Neuronal stem cell (in vitro differentiated cells): ENCODE results near the gene RAB44.
"Not testable (repeated sequence)": the region's sequence is repeated elsewhere in the genome, so short reads cannot be mapped to it uniquely, and the experiment has no call there.

Experiments
- DNase-seq: peaks from one replicate; pipeline ENCODE4 v3.0.0-alpha.2; 2013; ENCODE audit warnings: low spot score
- H2AFZ ChIP-seq: one replicate; pipeline ENCODE4 v1.6.1; 2013; ENCODE audit warnings: mild to moderate bottlenecking, low read length, inconsistent platforms
- H2AK5ac ChIP-seq: 2 replicates; pipeline ENCODE4 v1.6.1; 2013; ENCODE audit warnings: low read depth, mild to moderate bottlenecking, inconsistent platforms, low read length, moderate library complexity, mixed read lengths
- H2BK120ac ChIP-seq: 2 replicates; pipeline ENCODE4 v1.6.1; 2013; ENCODE audit warnings: low read depth, mild to moderate bottlenecking, inconsistent platforms, low read length, moderate library complexity, mixed read lengths
- H2BK12ac ChIP-seq: one replicate; pipeline ENCODE4 v1.6.1; 2013; ENCODE audit warnings: low read length, inconsistent platforms
- H2BK15ac ChIP-seq: 2 replicates; pipeline ENCODE4 v1.6.1; 2013; ENCODE audit warnings: mild to moderate bottlenecking, low read length, inconsistent platforms, mixed read lengths
- H2BK5ac ChIP-seq: one replicate; pipeline ENCODE4 v1.6.1; 2013; ENCODE audit warnings: inconsistent platforms, mild to moderate bottlenecking, low read length, moderate library complexity
- H3K14ac ChIP-seq: one replicate; pipeline ENCODE4 v1.6.1; 2013; ENCODE audit warnings: low read length, inconsistent platforms
- H3K18ac ChIP-seq: 2 replicates; pipeline ENCODE4 v1.6.1; 2013; ENCODE audit warnings: low read length, inconsistent platforms
- H3K23ac ChIP-seq: 2 replicates; pipeline ENCODE4 v1.6.1; 2013; ENCODE audit warnings: low read depth, mild to moderate bottlenecking, mixed read lengths, low read length, inconsistent platforms; ENCODE audit not compliant: poor library complexity
- H3K27ac ChIP-seq: replicated peaks from 3 replicates; pipeline ENCODE4 v1.5.1; 2013; ENCODE audit warnings: low read length, inconsistent platforms
- H3K27me3 ChIP-seq, 3 experiments: 2 replicates each; pipeline ENCODE4 v1.6.1; 2013; ENCODE audit warnings: low read length in 3 of 3, mild to moderate bottlenecking in 2 of 3, inconsistent platforms in 1 of 3, low read depth in 1 of 3, mixed read lengths in 1 of 3, moderate library complexity in 1 of 3; ENCODE audit not compliant: control insufficient read depth in 3 of 3, insufficient read depth in 3 of 3
- H3K36me3 ChIP-seq, 2 donors: replicated peaks in 1 of 2; 2 replicates each; pipeline ENCODE4 v1.6.1; 2013; ENCODE audit warnings: low read length in 2 of 2; ENCODE audit not compliant: control insufficient read depth in 2 of 2, insufficient read depth in 2 of 2
- H3K4ac ChIP-seq: 2 replicates; pipeline ENCODE4 v1.6.1; 2013; ENCODE audit warnings: inconsistent platforms, mild to moderate bottlenecking, low read length, moderate library complexity
- H3K4me1 ChIP-seq, 2 donors: 1 replicate in 1 of 2; 2 replicates in 1 of 2; pipeline ENCODE4 v1.6.1; 2013; ENCODE audit warnings: low read length in 2 of 2, low read depth in 1 of 2; ENCODE audit not compliant: control insufficient read depth in 2 of 2, insufficient read depth in 1 of 2
- H3K4me2 ChIP-seq: one replicate; pipeline ENCODE4 v1.6.1; 2013; ENCODE audit warnings: mild to moderate bottlenecking, low read length, inconsistent platforms; ENCODE audit not compliant: insufficient read depth, poor library complexity, severe bottlenecking
- H3K4me3 ChIP-seq, 2 donors: 2 replicates each; pipeline ENCODE4 v1.5.1; 2013; ENCODE audit warnings: low read length in 2 of 2, mild to moderate bottlenecking in 2 of 2, inconsistent platforms in 1 of 2, moderate library complexity in 1 of 2
- H3K79me1 ChIP-seq: one replicate; pipeline ENCODE4 v1.6.1; 2013; ENCODE audit warnings: low read depth, mild to moderate bottlenecking, inconsistent platforms, low read length, moderate library complexity
- H3K9ac ChIP-seq: one replicate; pipeline ENCODE4 v1.6.1; 2013; ENCODE audit warnings: mild to moderate bottlenecking, low read depth, low read length, inconsistent platforms; ENCODE audit not compliant: poor library complexity
- H3K9me3 ChIP-seq, 2 donors: replicated peaks in 1 of 2; 2 replicates each; pipeline versions ENCODE3 to v1.6.1; 2013; ENCODE audit warnings: low read length in 2 of 2, mild to moderate bottlenecking in 2 of 2, inconsistent platforms in 1 of 2, low read depth in 1 of 2, mixed read lengths in 1 of 2, moderate library complexity in 1 of 2; ENCODE audit not compliant: control insufficient read depth in 2 of 2, insufficient read depth in 1 of 2
- H4K8ac ChIP-seq: one replicate; pipeline ENCODE4 v1.6.1; 2013; ENCODE audit warnings: low read depth, mild to moderate bottlenecking, inconsistent platforms, low read length, moderate library complexity
- H4K91ac ChIP-seq: one replicate; pipeline ENCODE4 v1.6.1; 2013; ENCODE audit warnings: low read length, low read depth, mild to moderate bottlenecking, inconsistent platforms; ENCODE audit not compliant: poor library complexity
- WGBS, 2 donors: extraction: QIAGEN DNeasy Blood & Tissue Kit; methylation state at CpG; one replicate each; pipeline ENCODE4 v1.1.7; 2013; ENCODE audit warnings: missing lambda C conversion rate in 2 of 2, mixed read lengths in 1 of 2; ENCODE audit not compliant: insufficient read length in 2 of 2, insufficient replicate concordance in 1 of 2; ENCODE audit errors: extremely low coverage in 2 of 2; 5-methylcytosine and 5-hydroxymethylcytosine counted together

The RAB44 gene

DNA sequence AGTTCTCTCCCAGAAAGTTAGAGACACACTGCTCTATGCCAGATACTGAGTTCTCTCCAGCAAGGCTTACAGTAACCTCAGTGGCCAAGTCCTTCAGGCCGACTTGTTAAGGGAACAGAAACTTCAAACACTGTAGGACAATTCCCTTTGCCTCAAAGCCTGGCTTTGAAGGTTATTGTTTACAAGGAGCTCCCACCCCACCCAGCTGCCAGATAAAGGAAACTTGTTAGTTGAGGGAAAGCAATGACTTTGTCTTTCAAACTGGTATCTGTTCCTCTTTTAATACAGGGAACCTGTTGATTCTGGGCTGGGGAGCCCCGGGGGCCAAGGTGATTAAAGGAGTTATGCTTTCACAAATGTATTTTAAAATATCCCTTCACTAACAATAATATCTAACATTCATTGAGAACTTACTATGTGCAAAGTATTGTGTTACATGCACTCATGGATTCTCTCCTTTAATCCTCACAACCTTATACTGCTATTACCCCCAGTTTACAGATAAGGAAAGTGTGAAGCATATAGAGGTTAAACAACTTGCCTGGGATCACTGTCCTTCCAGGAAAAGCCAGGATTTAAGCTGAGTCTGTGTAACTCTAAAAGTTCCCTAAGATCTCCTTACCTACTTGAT is 46.7 kb upstream of the RAB44 start:
- no peak overlapping the region for H3K4me3 ChIP-seq
- H3K4ac ChIP-seq = no peak overlapping the region
- H3K4me2 ChIP-seq = no peak overlapping the region
- H3K9ac ChIP-seq = no peak overlapping the region
- H2BK15ac ChIP-seq = no peak overlapping the region
- no peak overlapping the region for H2BK12ac ChIP-seq
- no peak overlapping the region for H3K27ac ChIP-seq
- no peak overlapping the region for H3K18ac ChIP-seq
- no peaks in the 10 kb centered on the region for H3K36me3 ChIP-seq
- WGBS, 2 donors = no CpG with 5 or more reads among the region's 2 CpGs
- no peak overlapping the region for H4K8ac ChIP-seq
- H3K14ac ChIP-seq = no peak overlapping the region
- H2BK120ac ChIP-seq = no peak overlapping the region
- peaks cover 6 to 20% of the 10 kb centered on the region in 2 donors for H3K4me1 ChIP-seq
- no peaks in the 10 kb centered on the region for H3K27me3 ChIP-seq
- H4K91ac ChIP-seq = no peak overlapping the region
- no peak overlapping the region for H2BK5ac ChIP-seq
- H3K79me1 ChIP-seq = no peaks in the 10 kb centered on the region
- DNase-seq = no peak
- no peaks in the 10 kb centered on the region for H3K9me3 ChIP-seq
- no peak overlapping the region for H2AFZ ChIP-seq
- no peak overlapping the region for H3K23ac ChIP-seq
- no peak overlapping the region for H2AK5ac ChIP-seq

DNA sequence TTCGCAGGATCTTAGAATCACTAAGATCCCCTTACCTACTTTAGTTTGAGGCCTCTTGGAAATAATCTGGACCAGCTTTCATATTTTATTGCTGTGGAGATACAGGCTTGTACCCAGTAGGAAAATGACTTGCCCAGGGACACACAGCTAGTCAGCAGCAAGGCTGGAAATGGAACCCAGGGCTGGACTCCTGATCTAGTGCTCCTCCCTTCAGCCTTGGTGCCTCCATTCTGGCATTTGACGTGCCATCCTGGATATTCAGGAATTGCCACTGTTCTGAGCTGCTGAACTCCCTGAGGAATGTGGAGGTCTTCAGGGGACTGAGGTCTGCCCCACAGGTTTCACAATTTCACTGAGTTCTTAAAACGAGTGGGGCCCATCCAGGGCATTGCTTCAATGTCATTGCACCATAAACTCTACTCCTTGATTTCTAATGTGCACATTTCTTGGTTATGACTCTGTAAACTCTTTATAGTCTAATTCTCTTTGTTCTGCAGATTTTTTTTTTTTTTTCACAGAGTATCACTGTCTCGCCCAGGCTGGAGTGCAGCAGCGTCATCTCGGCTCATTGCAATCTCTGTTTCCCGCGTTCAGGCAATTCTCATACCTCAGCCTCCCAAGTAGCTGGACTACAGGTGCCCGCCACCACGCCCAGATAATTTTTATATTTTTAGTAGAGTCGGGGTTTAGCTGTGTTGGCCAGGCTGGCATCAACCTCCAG is 45.8 kb upstream of the RAB44 start:
- H4K8ac ChIP-seq = no peak overlapping the region
- no CpG with 5 or more reads among the region's 11 CpGs for WGBS, 2 donors
- no peak overlapping the region for H3K9ac ChIP-seq
- H2BK120ac ChIP-seq = no peak overlapping the region
- H3K27me3 ChIP-seq = no peaks in the 10 kb centered on the region
- no peak for DNase-seq
- H3K79me1 ChIP-seq = no peaks in the 10 kb centered on the region
- H4K91ac ChIP-seq = no peak overlapping the region
- H3K27ac ChIP-seq = no peak overlapping the region
- peaks cover 6 to 20% of the 10 kb centered on the region in 2 donors for H3K4me1 ChIP-seq
- no peak overlapping the region for H2BK5ac ChIP-seq
- no peaks in the 10 kb centered on the region for H3K9me3 ChIP-seq
- no peaks in the 10 kb centered on the region for H3K36me3 ChIP-seq
- H2BK15ac ChIP-seq = no peak overlapping the region
- no peak overlapping the region for H2AK5ac ChIP-seq
- H3K18ac ChIP-seq = no peak overlapping the region
- no peak overlapping the region for H3K4me2 ChIP-seq
- H2AFZ ChIP-seq = no peak overlapping the region
- no peak overlapping the region for H3K4ac ChIP-seq
- no peak overlapping the region for H2BK12ac ChIP-seq
- no peak overlapping the region for H3K14ac ChIP-seq
- H3K4me3 ChIP-seq = no peak overlapping the region
- H3K23ac ChIP-seq = no peak overlapping the region

DNA sequence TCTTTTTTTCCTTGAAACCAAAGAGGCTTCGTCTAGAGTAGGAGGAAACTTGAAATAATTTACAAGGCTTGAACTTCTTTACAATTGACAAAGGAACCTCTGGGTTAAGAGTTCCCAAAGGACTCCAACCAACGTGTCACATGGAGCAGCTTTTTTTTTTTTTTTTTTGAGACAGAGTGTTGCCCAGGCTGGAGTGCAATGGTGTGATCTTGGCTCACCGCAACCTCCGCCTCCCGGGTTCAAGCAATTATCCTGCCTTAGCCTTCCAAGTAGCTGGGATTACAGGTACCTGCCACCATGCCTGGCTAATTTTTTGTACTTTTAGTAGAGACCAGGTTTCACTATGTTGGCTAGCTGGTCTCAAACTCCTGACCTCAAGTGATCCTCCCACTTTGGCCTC is 43.2 kb upstream of the RAB44 start:
- H4K91ac ChIP-seq, H3K27me3 ChIP-seq, H3K79me1 ChIP-seq, H2BK15ac ChIP-seq, H3K4me3 ChIP-seq, H3K4ac ChIP-seq, H3K27ac ChIP-seq, H3K4me2 ChIP-seq, H4K8ac ChIP-seq, H2BK12ac ChIP-seq, H3K14ac ChIP-seq, H2BK5ac ChIP-seq, H2BK120ac ChIP-seq, H2AFZ ChIP-seq, H3K18ac ChIP-seq, H3K36me3 ChIP-seq, H3K23ac ChIP-seq, H3K9me3 ChIP-seq, DNase-seq, H3K9ac ChIP-seq, H2AK5ac ChIP-seq: not testable (repeated sequence)
- WGBS, 2 donors = no CpG with 5 or more reads among the region's 5 CpGs
- H3K4me1 ChIP-seq = peaks cover 4 to 15% of the 10 kb centered on the region in 2 donors

DNA sequence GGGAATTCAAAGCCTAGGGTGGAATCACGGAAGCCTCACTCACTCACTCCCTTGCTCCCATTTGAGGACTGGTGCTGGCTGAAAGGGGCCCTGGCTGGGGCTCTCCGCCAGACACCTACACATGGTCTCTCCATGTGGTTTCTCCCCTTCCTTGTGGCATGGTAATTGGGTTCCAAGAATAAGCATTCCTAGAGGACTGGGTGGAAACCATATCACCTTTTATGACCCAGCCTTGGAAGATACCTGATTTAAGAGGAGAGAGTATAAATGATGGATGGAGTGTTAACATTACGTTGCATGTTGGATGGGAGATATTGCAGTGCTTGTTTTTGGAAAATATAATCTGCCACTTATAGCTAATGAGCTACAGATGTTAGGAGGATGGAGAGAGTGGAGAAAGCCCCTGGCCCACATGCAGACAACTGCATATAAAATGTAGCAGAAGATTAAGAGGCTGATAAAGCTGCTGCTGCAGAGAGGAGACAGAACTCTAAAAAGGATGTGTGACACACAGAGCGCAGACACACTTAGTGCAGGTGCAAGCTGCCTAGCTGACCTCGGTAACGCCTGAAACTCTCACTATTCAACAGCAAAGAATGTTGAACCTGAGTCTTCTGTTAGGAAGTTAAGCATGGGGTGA is 42.4 kb upstream of the RAB44 start:
- H3K27ac ChIP-seq = no peak overlapping the region
- no peak overlapping the region for H2AFZ ChIP-seq
- H4K91ac ChIP-seq = no peak overlapping the region
- no peaks in the 10 kb centered on the region for H3K9me3 ChIP-seq
- H3K14ac ChIP-seq = no peak overlapping the region
- DNase-seq = no peak
- H3K27me3 ChIP-seq = no peaks in the 10 kb centered on the region
- no peak overlapping the region for H2AK5ac ChIP-seq
- H3K4me2 ChIP-seq = no peak overlapping the region
- H2BK120ac ChIP-seq = no peak overlapping the region
- no peak overlapping the region for H2BK5ac ChIP-seq
- no peak overlapping the region for H3K23ac ChIP-seq
- H3K18ac ChIP-seq = no peak overlapping the region
- no peak overlapping the region for H3K4me3 ChIP-seq
- no peak overlapping the region for H2BK15ac ChIP-seq
- no peak overlapping the region for H3K4ac ChIP-seq
- H3K36me3 ChIP-seq = no peaks in the 10 kb centered on the region
- peaks cover 2 to 9% of the 10 kb centered on the region in 2 donors for H3K4me1 ChIP-seq
- H2BK12ac ChIP-seq = no peak overlapping the region
- no peak overlapping the region for H3K9ac ChIP-seq
- no peaks in the 10 kb centered on the region for H3K79me1 ChIP-seq
- no peak overlapping the region for H4K8ac ChIP-seq
- WGBS, 2 donors = no CpG with 5 or more reads among the region's 6 CpGs
